Measurements from ENCODE around the gene NIPAL4.

DNA sequence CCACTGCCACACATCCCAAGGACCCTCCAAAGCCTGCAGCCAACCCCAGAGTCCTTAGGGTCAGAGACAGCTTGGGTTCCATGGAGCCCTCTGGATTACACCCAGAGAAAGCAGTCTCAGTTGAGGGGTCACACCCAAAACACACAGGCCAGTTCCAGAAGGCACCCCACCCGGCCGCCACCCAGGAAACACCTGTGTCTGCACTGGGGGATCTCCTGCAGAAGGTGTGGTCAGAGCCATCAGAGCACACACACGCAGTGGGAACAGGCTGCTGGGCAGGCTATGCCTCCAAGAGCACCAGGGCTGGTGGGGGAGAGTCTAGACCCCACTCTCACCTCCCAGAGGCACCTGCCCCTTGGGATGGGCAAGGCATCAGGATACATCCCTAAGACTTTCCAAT lies 27.3 kb downstream of the NIPAL4 start:
- TF ChIP-seq, protein P1, sequence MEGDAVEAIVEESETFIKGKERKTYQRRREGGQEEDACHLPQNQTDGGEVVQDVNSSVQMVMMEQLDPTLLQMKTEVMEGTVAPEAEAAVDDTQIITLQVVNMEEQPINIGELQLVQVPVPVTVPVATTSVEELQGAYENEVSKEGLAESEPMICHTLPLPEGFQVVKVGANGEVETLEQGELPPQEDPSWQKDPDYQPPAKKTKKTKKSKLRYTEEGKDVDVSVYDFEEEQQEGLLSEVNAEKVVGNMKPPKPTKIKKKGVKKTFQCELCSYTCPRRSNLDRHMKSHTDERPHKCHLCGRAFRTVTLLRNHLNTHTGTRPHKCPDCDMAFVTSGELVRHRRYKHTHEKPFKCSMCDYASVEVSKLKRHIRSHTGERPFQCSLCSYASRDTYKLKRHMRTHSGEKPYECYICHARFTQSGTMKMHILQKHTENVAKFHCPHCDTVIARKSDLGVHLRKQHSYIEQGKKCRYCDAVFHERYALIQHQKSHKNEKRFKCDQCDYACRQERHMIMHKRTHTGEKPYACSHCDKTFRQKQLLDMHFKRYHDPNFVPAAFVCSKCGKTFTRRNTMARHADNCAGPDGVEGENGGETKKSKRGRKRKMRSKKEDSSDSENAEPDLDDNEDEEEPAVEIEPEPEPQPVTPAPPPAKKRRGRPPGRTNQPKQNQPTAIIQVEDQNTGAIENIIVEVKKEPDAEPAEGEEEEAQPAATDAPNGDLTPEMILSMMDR (IDR thresholded peaks at IDR 0.05; ENCODE audit: low read length), result no peak
- no peak for TF ChIP-seq EZH2 (IDR thresholded peaks at IDR 0.05; ENCODE audit: borderline replicate concordance, low read length)

Measured in OCI-LY1 (cell line).